GM12878 (cell line): Measurements from ENCODE around the gene PLG. TPM values are rescaled to one million over a fixed set of nuclear protein-coding genes. Genes with fewer than 3 reads are reported as not detected.

Experiments
- ATAC-seq: fragments of 200-7000 bp; cut with Tn5 transposase; 3 replicates; pipeline ENCODE4 v1.9.1; 2020; ENCODE audit warnings: mild to moderate bottlenecking, moderate library complexity
- BruUV-seq: library from RNA; stranded (reverse); fragments of 400-500 nt; replicated peaks from 2 replicates; lab custom pipeline; 2021; lab: Mats Ljungman, UMichigan
- CTCF ChIA-PET: fragments of 300-600 bp; sonication (Branson Sonifier 250); formaldehyde crosslinking; extraction: SDS; loops from one replicate; lab custom pipeline; 2021; ENCODE audit warnings: inconsistent platforms; lab: Yijun Ruan, JAX
- POLR2A ChIA-PET: fragments of 350-600 bp; formaldehyde crosslinking; extraction: SDS; loops from one replicate; lab custom pipeline; 2021; ENCODE audit warnings: inconsistent platforms; lab: Charles Lee
- RAD21 ChIA-PET: fragments of 300-600 bp; sonication (Branson Sonifier 250); formaldehyde crosslinking; loops from one replicate; lab custom pipeline; 2023; ENCODE audit warnings: antibody characterized with exemption; ENCODE audit not compliant: unreplicated experiment; lab: Charles Lee
- SMC1A ChIA-PET: fragments of 300-600 bp; sonication (Branson Sonifier 250); formaldehyde crosslinking; loops from one replicate; lab custom pipeline; 2023; ENCODE audit not compliant: unreplicated experiment, uncharacterized antibody; lab: Charles Lee
- DNase-seq: peaks from one replicate; pipeline ENCODE4 v3.0.0-alpha.2; 2011; ENCODE audit warnings: low read depth, low spot score
- FAIRE-seq: peaks from 3 replicates; lab custom pipeline; 2011; peaks lifted over from hg19 to GRCh38; lab: Jason Lieb, UNC
- H2AFZ ChIP-seq: 2 replicates; pipeline ENCODE4 v1.6.0; 2011; ENCODE audit warnings: low read depth, low read length, control low read depth; ENCODE audit not compliant: control insufficient read depth
- H3K27ac ChIP-seq: 2 replicates; pipeline ENCODE4 v1.5.1; 2011; ENCODE audit warnings: control low read depth; ENCODE audit not compliant: control insufficient read depth, insufficient read depth
- H3K27me3 ChIP-seq, 2 experiments: replicated peaks in 1 of 2; 2 replicates each; pipeline versions ENCODE4 v1.6.0 to v1.6.1; 2011; ENCODE audit warnings: low read length in 1 of 2; ENCODE audit not compliant: control insufficient read depth in 2 of 2, insufficient read depth in 2 of 2
- H3K36me3 ChIP-seq, 2 experiments: 2 replicates each; pipeline ENCODE4 v1.5.1; 2011; ENCODE audit warnings: low read length in 1 of 2; ENCODE audit not compliant: control insufficient read depth in 2 of 2, insufficient read depth in 2 of 2
- H3K4me1 ChIP-seq: 2 replicates; pipeline ENCODE4 v1.6.1; 2011; ENCODE audit warnings: mild to moderate bottlenecking, low read length, moderate library complexity, mixed read lengths; ENCODE audit not compliant: control insufficient read depth, insufficient read depth
- H3K4me2 ChIP-seq: 2 replicates; pipeline ENCODE4 v1.6.0; 2011; ENCODE audit warnings: control low read depth; ENCODE audit not compliant: control insufficient read depth, insufficient read depth
- H3K4me3 ChIP-seq: fragments of 200-600 bp; sonication (generic); 2 replicates; pipeline ENCODE4 v1.5.1; 2016
- H3K79me2 ChIP-seq: 2 replicates; pipeline ENCODE4 v1.6.0; 2011; ENCODE audit warnings: low read length; ENCODE audit not compliant: control insufficient read depth, insufficient read depth
- H3K9ac ChIP-seq: 2 replicates; pipeline ENCODE4 v1.8.0; 2011; ENCODE audit warnings: low read length, control low read depth, mixed read lengths; ENCODE audit not compliant: control insufficient read depth, insufficient read depth
- H3K9me3 ChIP-seq: replicated peaks from 3 replicates; pipeline ENCODE4 v1.5.1; 2011; ENCODE audit warnings: mild to moderate bottlenecking, low read length; ENCODE audit not compliant: control insufficient read depth, insufficient read depth
- H4K20me1 ChIP-seq: 2 replicates; pipeline ENCODE4 v1.6.0; 2011; ENCODE audit not compliant: control insufficient read depth, insufficient read depth
- BCL11A ChIP-seq: IDR thresholded peaks from 2 replicates; pipeline ENCODE4 v1.6.1; 2011; ENCODE audit warnings: low read depth, low read length
- CHD4 ChIP-seq: fragments of 200-600 bp; sonication (generic); IDR thresholded peaks from 2 replicates; pipeline ENCODE4 v1.6.1; 2016; ENCODE audit warnings: mild to moderate bottlenecking
- CREB1 ChIP-seq: IDR thresholded peaks from 2 replicates; pipeline ENCODE4 v1.6.1; 2012; ENCODE audit warnings: low read depth, mild to moderate bottlenecking, inconsistent platforms
- ESRRA ChIP-seq: IDR thresholded peaks from 2 replicates; pipeline ENCODE4 v1.6.1; 2012; ENCODE audit warnings: mild to moderate bottlenecking, low read length, improper control_type of control experiment
- FOXM1 ChIP-seq: IDR thresholded peaks from 2 replicates; pipeline ENCODE4 v1.6.1; 2012; ENCODE audit warnings: low read depth, mild to moderate bottlenecking, inconsistent platforms, low read length, moderate library complexity
- KLF5 ChIP-seq: fragments of 450-650 bp; IDR thresholded peaks from 2 replicates; pipeline ENCODE4 v1.6.1; 2014; ENCODE audit warnings: mild to moderate bottlenecking; ENCODE audit not compliant: partially characterized antibody
- POU2F2 ChIP-seq: IDR thresholded peaks from 3 replicates; pipeline ENCODE4 v1.6.1; 2011; ENCODE audit warnings: low read depth, mild to moderate bottlenecking, low read length, borderline replicate concordance
- RCOR1 ChIP-seq: conservative IDR thresholded peaks from 2 replicates; pipeline ENCODE4 v1.6.1; 2012; ENCODE audit warnings: low read depth, low read length, improper control_type of control experiment
- WRNIP1 ChIP-seq: IDR thresholded peaks from 2 replicates; pipeline ENCODE4 v1.6.1; 2011; ENCODE audit warnings: low read depth, low read length, improper control_type of control experiment, borderline replicate concordance
- ZBED1 ChIP-seq: IDR thresholded peaks from 2 replicates; pipeline ENCODE4 v1.6.1; 2016; ENCODE audit warnings: borderline replicate concordance
- ZSCAN29 ChIP-seq: fragments of 450-650 bp; IDR thresholded peaks from 2 replicates; pipeline ENCODE4 v1.6.1; 2017; ENCODE audit warnings: mild to moderate bottlenecking, moderate library complexity
- WGBS: methylation state at CpG from one replicate; pipeline ENCODE4 v1.1.6; 2016; ENCODE audit warnings: low lambda C conversion rate; ENCODE audit not compliant: insufficient replicate concordance, insufficient coverage; ENCODE audit errors: missing lambda C conversion rate; 5-methylcytosine and 5-hydroxymethylcytosine counted together
- in situ Hi-C: fragments of 300-500 bp; cut with MboI; formaldehyde crosslinking; loops from 9 replicates; pipeline ENCODE4 v1.14.3; 2018; ENCODE audit warnings: mixed read lengths
- intact Hi-C: fragments of 100-400 bp; cut with micrococcal nuclease; formaldehyde crosslinking; loops from one replicate; pipeline ENCODE4 v1.14.2; 2022; ENCODE audit not compliant: unreplicated experiment
- polyA plus RNA-seq, 11 experiments: library from polyadenylated mRNA; depleted of rRNA in 4 of 11; unstranded in 6 of 11; stranded (reverse) in 5 of 11; fragments of >200 nt; fragmentation: Nextera tagmentation in 4 of 11; fragmentation: Illumina TruSeq in 1 of 11; extraction: Ambion mirVana in 4 of 11; extraction: Trizol in 1 of 11; gene quantifications; 1 replicate in 1 of 11; 2 replicates in 10 of 11; pipeline versions ENCODE4 v1.2.1 to v1.2.3, GENCODE V29; 2011 to 2016; ENCODE audit warnings: inconsistent platforms in 2 of 11, missing spikeins in 2 of 11, low read depth in 1 of 11
- total RNA-seq, 4 experiments: library from RNA; depleted of rRNA in 3 of 4; stranded (reverse); fragments of >200 nt in 3 of 4; fragmentation: Illumina TruSeq in 1 of 4; extraction: Trizol in 1 of 4; gene quantifications; 2 replicates each; pipeline versions ENCODE4 v1.2.1 to v1.2.3, GENCODE V29; 2013 to 2021
- TF ChIP-seq, protein P1 (sequence below): IDR thresholded peaks from 2 replicates; pipeline ENCODE4 v1.6.1; 2011; ENCODE audit warnings: mild to moderate bottlenecking, low read depth, low read length, moderate library complexity; ENCODE audit not compliant: insufficient replicate concordance
- TF ChIP-seq, protein P2 (sequence below): fragments of 450-650 bp; IDR thresholded peaks from 2 replicates; pipeline ENCODE4 v1.6.1; 2017; ENCODE audit warnings: mild to moderate bottlenecking, low read depth, inconsistent platforms; ENCODE audit not compliant: poor library complexity, severe bottlenecking

PLG gene
- total and polyA plus RNA-seq, 10 of the 15 experiments (the other 5 are each of a cell fraction or from before 2014, with no cell fraction given), result 0.06 to 3.0 (median 0.97) TPM; not detected in 1

DNA sequence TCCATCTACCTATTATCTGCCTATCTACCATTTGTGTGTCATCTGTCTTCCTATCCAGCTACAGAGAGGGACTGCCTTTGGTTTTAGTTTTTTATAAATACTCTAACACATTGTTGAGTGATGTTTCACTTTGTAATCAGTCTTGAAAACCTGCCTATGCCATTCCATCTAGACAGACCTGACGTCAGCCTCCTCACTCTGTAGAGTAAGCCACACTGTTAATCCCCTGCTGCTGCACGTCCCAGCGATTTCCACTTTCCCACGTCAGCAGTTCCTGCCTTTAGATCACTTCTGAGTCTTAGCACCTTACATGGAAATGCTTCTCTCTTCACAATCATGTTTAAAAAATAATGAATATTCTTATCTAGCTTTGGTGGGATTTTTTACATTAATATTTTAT is 54.8 kb downstream of the PLG start:
- POLR2A ChIA-PET, result no interaction called here
- DNase-seq (no peak), FAIRE-seq (no peak)
- Histone ChIP-seq H3K79me2 (no peaks in the 10 kb centered on the region), H4K20me1 (no peaks in the 10 kb centered on the region), H3K9me3 (no peaks in the 10 kb centered on the region; the same call in 2 of the 3 replicates), H3K9ac (no peak overlapping the region), H3K36me3 (no peaks in the 10 kb centered on the region), H3K4me2 (no peak overlapping the region), H2AFZ (no peak overlapping the region), H3K27ac (no peak overlapping the region)
- in situ Hi-C loops (no loop called here), intact Hi-C loops (no loop called here)
- SMC1A ChIA-PET, result no interaction called here
- CTCF ChIA-PET, result no interaction called here
- RAD21 ChIA-PET, result no interaction called here
- TF ChIP-seq CREB1 (0 out of 2 replicates have a peak, but pooled peaks have one; percentile 41), WRNIP1 (no peak), KLF5 (no peak)
- TF ChIP-seq, all 136 proteins: peak for 1
- ATAC-seq, result no peak
- H3K4me3 ChIP-seq, result no peak overlapping the region
- no peaks in the 10 kb centered on the region for H3K27me3 ChIP-seq
- H3K4me1 ChIP-seq, result no peaks in the 10 kb centered on the region
- no TSS peak for BruUV-seq
- WGBS, result 49% methylated on average over 4 of the region's 4 CpGs

DNA sequence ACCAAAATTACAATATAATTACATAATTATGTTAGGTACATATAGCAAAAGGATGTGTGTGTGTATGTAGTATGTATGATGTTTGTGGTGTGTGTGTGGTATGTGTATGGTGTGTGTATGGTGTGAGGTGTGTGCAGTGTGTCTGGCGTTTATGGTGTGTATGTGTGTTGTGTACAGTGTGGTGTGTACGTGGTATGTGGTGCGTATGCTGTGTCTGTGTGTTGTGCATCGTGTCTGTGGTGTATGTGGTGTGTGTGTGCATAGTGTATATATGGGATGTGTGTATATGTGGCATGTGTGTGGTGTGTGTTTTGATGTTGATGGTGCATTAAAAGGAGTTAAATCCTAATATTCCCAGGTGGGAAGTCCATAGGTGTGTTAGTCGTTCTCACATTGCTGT is 62.8 kb downstream of the PLG start:
- ChIA-PET RAD21 (no interaction called here), POLR2A (no interaction called here), CTCF (no interaction called here), SMC1A (no interaction called here)
- no peak overlapping the region for H3K27ac ChIP-seq
- no peaks in the 10 kb centered on the region for H4K20me1 ChIP-seq
- H3K4me2 ChIP-seq, result no peak overlapping the region
- H2AFZ ChIP-seq, result no peak overlapping the region
- H3K9me3 ChIP-seq, result no peaks in the 10 kb centered on the region; the same call in 2 of the 3 replicates
- H3K79me2 ChIP-seq, result no peaks in the 10 kb centered on the region
- DNase-seq (no peak), ATAC-seq (no peak), FAIRE-seq (peak; percentile 47)
- no peaks in the 10 kb centered on the region for H3K27me3 ChIP-seq
- BruUV-seq, result no TSS peak
- WGBS, result 46% methylated on average over 5 of the region's 5 CpGs
- no peak overlapping the region for H3K4me3 ChIP-seq
- intact Hi-C loops, result loop anchor here (5.0 kb wide), 1 partner anchor 243 kb away; no protein-coding TSS in a partner anchor
- H3K9ac ChIP-seq, result no peak overlapping the region
- H3K36me3 ChIP-seq, result no peaks in the 10 kb centered on the region
- in situ Hi-C loops, result no loop called here
- peaks cover 5% of the 10 kb centered on the region for H3K4me1 ChIP-seq
- TF ChIP-seq FOXM1, result no peak
- TF ChIP-seq ESRRA, result no peak
- no peak for TF ChIP-seq RCOR1
- TF ChIP-seq, protein P1, sequence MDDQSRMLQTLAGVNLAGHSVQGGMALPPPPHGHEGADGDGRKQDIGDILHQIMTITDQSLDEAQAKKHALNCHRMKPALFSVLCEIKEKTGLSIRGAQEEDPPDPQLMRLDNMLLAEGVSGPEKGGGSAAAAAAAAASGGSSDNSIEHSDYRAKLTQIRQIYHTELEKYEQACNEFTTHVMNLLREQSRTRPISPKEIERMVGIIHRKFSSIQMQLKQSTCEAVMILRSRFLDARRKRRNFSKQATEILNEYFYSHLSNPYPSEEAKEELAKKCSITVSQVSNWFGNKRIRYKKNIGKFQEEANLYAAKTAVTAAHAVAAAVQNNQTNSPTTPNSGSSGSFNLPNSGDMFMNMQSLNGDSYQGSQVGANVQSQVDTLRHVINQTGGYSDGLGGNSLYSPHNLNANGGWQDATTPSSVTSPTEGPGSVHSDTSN, result no peak
- TF ChIP-seq ZBED1, result no peak
- TF ChIP-seq BCL11A, result no peak
- TF ChIP-seq POU2F2, result no peak
- TF ChIP-seq CHD4, result no peak
- TF ChIP-seq, protein P2, sequence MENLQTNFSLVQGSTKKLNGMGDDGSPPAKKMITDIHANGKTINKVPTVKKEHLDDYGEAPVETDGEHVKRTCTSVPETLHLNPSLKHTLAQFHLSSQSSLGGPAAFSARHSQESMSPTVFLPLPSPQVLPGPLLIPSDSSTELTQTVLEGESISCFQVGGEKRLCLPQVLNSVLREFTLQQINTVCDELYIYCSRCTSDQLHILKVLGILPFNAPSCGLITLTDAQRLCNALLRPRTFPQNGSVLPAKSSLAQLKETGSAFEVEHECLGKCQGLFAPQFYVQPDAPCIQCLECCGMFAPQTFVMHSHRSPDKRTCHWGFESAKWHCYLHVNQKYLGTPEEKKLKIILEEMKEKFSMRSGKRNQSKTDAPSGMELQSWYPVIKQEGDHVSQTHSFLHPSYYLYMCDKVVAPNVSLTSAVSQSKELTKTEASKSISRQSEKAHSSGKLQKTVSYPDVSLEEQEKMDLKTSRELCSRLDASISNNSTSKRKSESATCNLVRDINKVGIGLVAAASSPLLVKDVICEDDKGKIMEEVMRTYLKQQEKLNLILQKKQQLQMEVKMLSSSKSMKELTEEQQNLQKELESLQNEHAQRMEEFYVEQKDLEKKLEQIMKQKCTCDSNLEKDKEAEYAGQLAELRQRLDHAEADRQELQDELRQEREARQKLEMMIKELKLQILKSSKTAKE, result no peak
- no peak for TF ChIP-seq ZSCAN29
